Body of pancreas (tissue), 4 donors: ENCODE measurements around the gene KCNN3. TPM values are rescaled to one million over a fixed set of nuclear protein-coding genes. Genes with fewer than 3 reads are reported as not detected.

ENCODE experiments used
- ATAC-seq: fragments of 150-250 bp; one replicate; pipeline ENCODE4 v1.9.1; 2016
- DNase-seq, 4 donors: peaks; one replicate each; pipeline ENCODE4 v3.0.0-alpha.2; 2019
- H3K27ac ChIP-seq, 4 donors: fragments of 200-600 bp; sonication (generic); 1 replicate in 3 of 4; 2 replicates in 1 of 4; pipeline versions ENCODE4 v1.5.1 to v1.6.1; 2016 to 2019; ENCODE audit warnings: mild to moderate bottlenecking in 1 of 4, mixed read lengths in 1 of 4, moderate library complexity in 1 of 4
- H3K27me3 ChIP-seq, 2 donors: fragments of 200-600 bp; sonication (generic); one replicate each; pipeline ENCODE4 v1.6.0; 2016; ENCODE audit warnings: mild to moderate bottlenecking in 1 of 2
- H3K36me3 ChIP-seq, 2 donors: fragments of 200-600 bp; sonication (generic); replicated peaks in 1 of 2; 2 replicates each; pipeline ENCODE4 v1.5.1; 2016; ENCODE audit warnings: low read depth in 2 of 2; ENCODE audit not compliant: insufficient read depth in 1 of 2
- H3K4me1 ChIP-seq: fragments of 200-600 bp; sonication (generic); one replicate; pipeline ENCODE4 v1.6.0; 2016
- H3K4me3 ChIP-seq, 2 donors: fragments of 200-600 bp; sonication (generic); 1 replicate in 1 of 2; 2 replicates in 1 of 2; pipeline ENCODE4 v1.5.1; 2016 to 2019
- H3K9me3 ChIP-seq, 3 donors: fragments of 200-600 bp; sonication (generic); 1 replicate in 2 of 3; 2 replicates in 1 of 3; pipeline ENCODE4 v1.5.1; 2016
- POLR2A ChIP-seq, 3 donors: fragments of 450-650 bp; IDR thresholded peaks; one replicate each; pipeline ENCODE4 v1.6.1; 2016; ENCODE audit warnings: antibody characterized with exemption in 3 of 3, mild to moderate bottlenecking in 2 of 3
- WGBS, 2 donors: methylation state at CpG; one replicate each; pipeline ENCODE4 v1.1.5; 2017; 5-methylcytosine and 5-hydroxymethylcytosine counted together
- intact Hi-C: fragments of 100-400 bp; cut with DNase I; formaldehyde crosslinking; loops from one replicate; pipeline ENCODE4 v1.15.1; 2023
- total RNA-seq, 2 donors: library from RNA; depleted of rRNA; stranded (reverse); fragments of >200 nt; gene quantifications; one replicate each; pipeline ENCODE4 v1.1.0, GENCODE V29; 2016
- TF ChIP-seq, protein P1 (sequence below), 7 experiments: fragments of 450-650 bp in 4 of 7; fragments of 200-600 bp in 3 of 7; sonication (generic) in 3 of 7; IDR thresholded peaks; one replicate each; pipeline ENCODE4 v1.5.1; 2016 to 2019; ENCODE audit warnings: antibody characterized with exemption in 7 of 7

Gene KCNN3
- total RNA-seq, 2 donors from 2014 or later, result 0.33 to 1.6 TPM

DNA sequence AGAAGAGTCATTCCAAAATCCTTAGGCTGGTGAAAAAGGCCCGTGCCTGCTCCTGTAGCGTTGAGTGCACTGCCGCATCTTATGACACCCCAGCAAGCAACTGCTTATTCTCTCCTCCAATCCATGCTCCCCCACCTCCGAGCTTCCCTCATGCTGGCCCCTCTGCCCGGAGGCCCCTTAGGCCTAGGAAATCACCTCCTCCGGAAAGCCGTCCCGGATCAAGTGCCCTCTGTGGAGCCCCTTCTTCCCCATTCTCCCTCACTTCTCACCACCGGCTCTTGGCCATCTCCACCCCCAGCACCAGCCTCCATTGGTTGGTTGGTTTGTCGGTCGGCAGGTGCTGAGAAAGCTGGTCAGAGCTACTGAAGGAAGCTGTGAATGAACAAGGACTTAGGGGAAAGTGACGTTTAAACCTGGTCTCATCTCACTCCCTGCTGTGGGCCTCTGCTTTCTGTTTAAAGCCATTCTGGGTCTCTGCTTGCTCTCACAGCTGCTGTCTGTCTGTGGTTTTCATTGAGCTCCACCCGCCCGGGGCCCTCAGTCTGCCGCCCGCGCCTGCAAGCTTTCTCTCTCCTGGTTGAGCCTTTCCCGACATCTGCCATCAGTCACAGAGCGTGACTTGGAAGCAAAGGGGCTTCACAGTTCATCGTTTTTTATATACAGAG lies 122.2 kb downstream of the KCNN3 start:
- TF ChIP-seq, protein P1, sequence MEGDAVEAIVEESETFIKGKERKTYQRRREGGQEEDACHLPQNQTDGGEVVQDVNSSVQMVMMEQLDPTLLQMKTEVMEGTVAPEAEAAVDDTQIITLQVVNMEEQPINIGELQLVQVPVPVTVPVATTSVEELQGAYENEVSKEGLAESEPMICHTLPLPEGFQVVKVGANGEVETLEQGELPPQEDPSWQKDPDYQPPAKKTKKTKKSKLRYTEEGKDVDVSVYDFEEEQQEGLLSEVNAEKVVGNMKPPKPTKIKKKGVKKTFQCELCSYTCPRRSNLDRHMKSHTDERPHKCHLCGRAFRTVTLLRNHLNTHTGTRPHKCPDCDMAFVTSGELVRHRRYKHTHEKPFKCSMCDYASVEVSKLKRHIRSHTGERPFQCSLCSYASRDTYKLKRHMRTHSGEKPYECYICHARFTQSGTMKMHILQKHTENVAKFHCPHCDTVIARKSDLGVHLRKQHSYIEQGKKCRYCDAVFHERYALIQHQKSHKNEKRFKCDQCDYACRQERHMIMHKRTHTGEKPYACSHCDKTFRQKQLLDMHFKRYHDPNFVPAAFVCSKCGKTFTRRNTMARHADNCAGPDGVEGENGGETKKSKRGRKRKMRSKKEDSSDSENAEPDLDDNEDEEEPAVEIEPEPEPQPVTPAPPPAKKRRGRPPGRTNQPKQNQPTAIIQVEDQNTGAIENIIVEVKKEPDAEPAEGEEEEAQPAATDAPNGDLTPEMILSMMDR (IDR thresholded peaks at IDR 0.05), result no peak
- TF ChIP-seq POLR2A (IDR thresholded peaks at IDR 0.05), result no peak
- intact Hi-C loops, result no loop called here
- Histone ChIP-seq H3K9me3 (no peaks in the 10 kb centered on the region), H3K27me3 (no peaks in the 10 kb centered on the region), H3K4me3 (no peak overlapping the region), H3K27ac (no peak overlapping the region), H3K36me3 (no peaks in the 10 kb centered on the region), H3K4me1 (no peaks in the 10 kb centered on the region)
- WGBS, 2 donors, result 42 to 55% methylated on average over 20 of the region's 20 CpGs
- peak in 1 of 4 donors; percentile 42 for DNase-seq
- no peak for ATAC-seq

DNA sequence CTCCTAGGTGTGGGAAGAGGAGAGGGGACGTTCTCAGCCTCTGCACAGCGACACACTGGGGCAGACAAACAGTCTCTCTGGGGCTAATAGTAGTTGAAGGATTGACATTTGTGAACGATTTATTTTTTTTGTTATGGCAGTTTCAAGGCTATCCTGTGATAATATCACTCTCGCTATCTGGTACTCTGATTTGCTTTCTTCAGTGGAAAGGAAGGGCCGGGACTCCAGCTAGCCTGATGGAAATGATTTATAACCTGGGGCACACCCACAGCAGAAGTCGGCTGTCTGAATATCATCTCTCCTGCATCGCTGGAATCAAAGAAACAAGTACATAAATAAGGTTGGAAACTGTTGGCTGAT lies 122.7 kb downstream of the KCNN3 start:
- ATAC-seq, result no peak
- H3K27ac ChIP-seq, result no peak overlapping the region
- no peaks in the 10 kb centered on the region for H3K9me3 ChIP-seq
- no peaks in the 10 kb centered on the region for H3K4me1 ChIP-seq
- H3K36me3 ChIP-seq, result no peaks in the 10 kb centered on the region
- TF ChIP-seq POLR2A (IDR thresholded peaks at IDR 0.05), result no peak
- TF ChIP-seq, protein P1 (IDR thresholded peaks at IDR 0.05), result no peak
- intact Hi-C loops, result no loop called here
- no peaks in the 10 kb centered on the region for H3K27me3 ChIP-seq
- WGBS, 2 donors, result 35 to 41% methylated on average over 7 of the region's 7 CpGs
- no peak for DNase-seq
- H3K4me3 ChIP-seq, result no peak overlapping the region

DNA sequence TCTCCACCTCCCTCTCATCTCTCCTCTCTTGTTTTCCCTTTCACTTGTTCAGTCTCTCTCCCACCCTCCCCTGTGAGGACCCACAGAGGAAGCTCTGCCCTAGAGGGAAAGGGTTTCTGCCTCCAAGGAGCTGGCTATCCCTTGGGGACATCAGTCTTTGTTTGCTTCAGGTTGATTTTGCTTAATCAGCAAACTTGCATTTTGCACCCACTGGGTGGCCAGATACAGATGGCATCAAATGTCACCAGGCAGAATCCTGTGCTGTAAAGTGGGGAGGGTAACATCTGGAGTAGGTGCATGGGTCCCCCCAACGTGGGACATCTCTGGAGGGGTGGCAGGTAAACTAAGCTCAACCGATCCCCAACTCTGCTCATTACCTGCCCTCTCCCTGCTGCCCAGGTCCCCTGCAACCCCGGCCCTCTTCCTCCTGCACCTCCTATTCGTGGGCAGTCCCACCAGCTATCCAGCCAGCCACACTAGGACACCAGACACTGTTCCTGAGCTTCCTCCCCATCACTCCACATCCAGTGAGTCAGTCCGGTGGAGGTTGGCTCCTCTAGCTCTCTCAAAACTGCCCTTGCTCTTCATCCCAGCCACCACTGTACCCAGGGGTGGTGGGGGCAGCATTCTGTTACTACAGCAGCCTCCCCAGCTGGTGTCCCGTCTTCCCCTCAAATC lies 123.3 kb downstream of the KCNN3 start:
- no peak overlapping the region for H3K27ac ChIP-seq
- H3K4me3 ChIP-seq, result no peak overlapping the region
- ATAC-seq (no peak), DNase-seq (no peak)
- intact Hi-C loops, result no loop called here
- H3K36me3 ChIP-seq, result no peaks in the 10 kb centered on the region
- H3K27me3 ChIP-seq, result no peaks in the 10 kb centered on the region
- no peaks in the 10 kb centered on the region for H3K9me3 ChIP-seq
- H3K4me1 ChIP-seq, result no peaks in the 10 kb centered on the region
- 52 to 58% methylated on average over 6 of the region's 6 CpGs for WGBS, 2 donors
- TF ChIP-seq, protein P1 (IDR thresholded peaks at IDR 0.05), result no peak
- TF ChIP-seq POLR2A (IDR thresholded peaks at IDR 0.05), result no peak

DNA sequence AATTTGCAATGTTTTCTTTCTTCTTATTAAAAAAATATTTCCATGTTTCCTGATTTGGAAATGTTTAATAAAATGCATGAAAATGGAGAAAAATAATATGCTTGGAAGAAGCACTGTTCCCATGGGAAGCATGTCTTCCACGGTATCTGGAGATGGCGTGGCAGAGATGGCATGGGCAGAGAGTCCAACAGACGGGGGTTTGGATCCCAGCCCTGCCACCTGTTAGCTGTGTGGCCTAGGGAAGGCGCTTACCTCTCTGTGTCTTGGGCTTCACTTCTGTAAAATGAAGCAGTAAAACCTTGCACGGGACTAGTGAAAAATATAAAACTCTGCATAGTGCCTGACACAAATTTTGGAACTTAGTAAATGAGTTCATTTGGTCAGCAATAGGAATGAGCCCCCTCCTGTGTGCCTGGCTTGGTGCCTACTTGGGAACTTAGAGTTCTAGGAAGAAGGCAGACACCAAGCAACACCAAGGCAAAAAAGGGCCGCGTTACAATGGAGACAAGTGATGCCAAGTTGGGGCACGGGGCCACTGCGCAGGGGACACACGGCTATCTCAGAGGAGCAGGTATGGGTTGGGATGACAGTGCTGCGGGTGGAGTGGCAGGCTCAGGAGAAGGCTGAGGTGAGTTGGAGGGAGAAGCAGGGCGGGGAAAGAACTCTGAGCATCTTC lies 124.2 kb downstream of the KCNN3 start:
- H3K4me1 ChIP-seq, result no peaks in the 10 kb centered on the region
- H3K4me3 ChIP-seq, result no peak overlapping the region
- TF ChIP-seq, protein P1 (IDR thresholded peaks at IDR 0.05), result no peak
- no peak for TF ChIP-seq POLR2A (IDR thresholded peaks at IDR 0.05)
- WGBS, 2 donors, result 79 to 84% methylated on average over 12 of the region's 12 CpGs
- ATAC-seq (no peak), DNase-seq (no peak)
- no peaks in the 10 kb centered on the region for H3K36me3 ChIP-seq
- intact Hi-C loops, result no loop called here
- no peaks in the 10 kb centered on the region for H3K9me3 ChIP-seq
- H3K27ac ChIP-seq, result no peak overlapping the region
- no peaks in the 10 kb centered on the region for H3K27me3 ChIP-seq
